Non-pigmented ciliary epithelial cell (primary cell): Measurements from ENCODE around the gene SYNRG.

Experiments used
- DNase-seq: peaks from one replicate; pipeline ENCODE4 v3.0.0-alpha.2; 2010; ENCODE audit warnings: low read depth

SYNRG gene

DNA sequence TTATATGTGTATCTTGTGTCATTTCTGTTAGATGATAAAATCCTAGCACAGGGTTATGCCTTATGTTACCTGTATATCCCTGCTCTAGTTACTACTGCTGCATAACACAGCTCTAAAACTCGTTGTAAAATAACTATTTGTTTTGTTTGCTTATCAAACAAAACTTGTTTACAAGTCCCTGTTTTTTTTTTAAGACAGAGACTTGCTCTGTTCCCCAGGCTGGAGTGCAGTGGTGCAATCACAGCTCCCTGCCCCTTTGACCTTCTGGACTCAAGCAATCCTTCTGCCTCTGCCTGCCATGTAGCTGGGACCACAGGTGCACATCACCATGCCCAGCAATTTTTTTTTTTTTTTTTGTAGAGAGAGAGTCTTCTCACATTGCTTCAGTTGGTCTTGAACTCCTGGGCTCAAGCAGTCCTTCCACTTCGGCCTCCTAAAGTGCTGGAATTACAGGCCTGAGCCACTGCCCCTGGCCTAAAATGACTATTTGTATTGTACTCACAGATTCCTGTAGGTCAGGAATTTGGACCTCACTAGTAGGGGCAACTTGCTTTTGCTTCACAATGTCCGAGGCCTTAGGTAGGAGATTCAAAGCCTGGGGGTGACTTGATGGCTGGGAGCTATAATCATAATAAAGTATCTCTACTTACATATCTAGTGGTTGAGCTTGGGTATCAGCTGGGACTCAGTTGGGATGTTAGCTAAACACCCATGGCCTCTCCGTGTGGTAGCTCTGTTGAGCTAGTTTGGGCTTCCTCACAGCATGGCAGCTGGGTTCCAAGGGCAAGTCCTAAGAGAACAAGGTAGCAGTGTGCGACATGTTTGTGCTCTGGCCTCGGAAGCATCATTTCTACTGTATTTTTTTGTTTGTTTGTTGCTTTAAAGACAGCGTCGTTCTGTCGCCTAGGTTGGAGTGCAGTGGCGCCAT, 106.9 kb downstream of the SYNRG start:
- no peak for DNase-seq

DNA sequence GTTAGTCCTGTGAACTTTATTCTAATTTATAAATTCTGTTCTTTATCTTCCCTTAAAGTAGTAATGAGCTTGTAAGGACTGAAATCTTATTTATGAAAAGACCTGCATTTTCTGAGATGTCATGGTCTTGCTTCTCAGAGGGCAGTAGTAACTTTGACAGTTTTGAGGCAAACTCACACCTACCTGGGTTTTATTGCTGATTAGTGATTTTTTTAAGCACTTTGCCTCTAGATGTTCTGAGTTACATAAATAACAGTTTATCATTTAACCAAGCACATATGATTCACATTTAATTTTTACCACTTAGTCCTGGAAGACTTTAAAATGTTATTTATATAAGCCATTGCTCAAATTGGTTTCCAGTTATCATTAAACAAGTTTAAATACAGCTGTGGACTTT, 108.8 kb downstream of the SYNRG start:
- no peak for DNase-seq

DNA sequence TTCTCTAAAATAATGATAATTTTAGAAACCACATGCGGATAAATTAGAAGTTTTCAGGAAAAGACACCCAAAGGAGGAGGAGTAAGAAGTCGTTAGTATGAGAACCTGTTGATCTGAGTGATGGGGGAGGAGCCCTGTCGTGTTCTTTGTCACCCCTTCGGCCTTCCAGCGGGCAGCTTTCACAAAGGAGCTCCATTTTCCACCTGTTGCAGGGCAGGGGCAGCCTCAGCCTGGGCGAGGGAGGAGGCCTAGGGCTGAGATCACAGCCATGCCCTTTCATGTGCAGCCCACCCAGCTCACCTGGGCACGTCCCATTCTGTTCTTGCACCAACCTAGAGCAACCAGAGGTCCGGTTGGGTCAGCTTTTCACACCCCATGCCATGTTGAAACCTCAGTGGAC, 114.2 kb downstream of the SYNRG start:
- no peak for DNase-seq

DNA sequence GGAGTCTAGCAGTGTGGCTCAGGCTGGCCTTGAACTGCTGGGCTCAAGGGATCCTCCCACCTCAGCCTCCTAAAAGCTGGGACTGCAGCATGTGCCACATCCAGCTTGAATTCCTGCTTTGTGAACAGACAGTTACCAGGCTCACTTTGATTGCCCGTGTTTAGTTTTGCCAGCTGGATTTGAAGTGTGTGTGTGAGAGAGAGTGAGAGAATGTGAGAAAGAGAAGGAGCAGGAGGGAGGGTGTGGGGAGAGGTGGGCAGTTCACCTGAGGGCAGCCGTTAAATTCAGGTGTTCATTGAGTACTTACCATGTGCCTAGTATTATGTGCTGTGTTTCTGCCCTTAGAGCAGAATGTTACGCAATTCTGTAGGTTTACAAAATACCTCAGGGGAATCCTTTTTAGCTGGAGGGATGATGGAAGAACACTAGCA, 114.8 kb downstream of the SYNRG start:
- DNase-seq = no peak

DNA sequence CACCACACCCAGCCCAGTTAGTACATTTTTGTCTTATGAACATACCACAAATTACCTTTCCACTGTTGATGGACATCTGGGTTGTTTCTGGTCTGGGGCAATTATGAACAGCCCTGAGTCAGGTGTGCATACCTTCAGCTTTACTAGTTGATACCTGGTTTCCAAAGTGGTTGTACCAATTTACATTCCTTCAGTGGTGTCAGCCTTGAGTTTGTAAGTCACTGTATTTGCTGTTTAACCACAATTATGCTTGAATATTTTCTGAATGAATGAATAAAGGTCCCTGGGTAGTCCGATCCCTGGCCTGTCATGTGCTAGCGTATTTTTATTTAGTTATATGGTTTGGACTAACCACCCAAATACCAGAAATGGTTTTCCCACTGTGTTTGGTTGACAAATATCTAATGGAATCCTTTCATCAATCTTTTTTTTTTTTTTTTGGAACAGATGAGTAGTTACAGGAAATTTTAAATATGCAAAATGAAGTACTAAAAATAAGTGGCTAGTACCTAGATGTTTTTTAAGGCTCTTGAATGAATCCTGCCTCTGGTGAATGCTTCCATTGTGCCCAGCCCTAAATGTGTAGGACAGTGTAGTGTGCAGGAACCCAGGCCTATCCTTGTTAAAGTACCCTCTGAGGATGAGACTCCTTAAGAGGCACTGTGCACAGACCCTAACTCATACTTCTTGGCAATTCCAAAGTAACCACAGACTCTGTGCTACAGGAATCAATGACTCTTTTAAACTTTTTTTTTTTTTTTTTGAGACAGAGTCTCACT, 115.8 kb downstream of the SYNRG start:
- DNase-seq = peak; percentile 80

DNA sequence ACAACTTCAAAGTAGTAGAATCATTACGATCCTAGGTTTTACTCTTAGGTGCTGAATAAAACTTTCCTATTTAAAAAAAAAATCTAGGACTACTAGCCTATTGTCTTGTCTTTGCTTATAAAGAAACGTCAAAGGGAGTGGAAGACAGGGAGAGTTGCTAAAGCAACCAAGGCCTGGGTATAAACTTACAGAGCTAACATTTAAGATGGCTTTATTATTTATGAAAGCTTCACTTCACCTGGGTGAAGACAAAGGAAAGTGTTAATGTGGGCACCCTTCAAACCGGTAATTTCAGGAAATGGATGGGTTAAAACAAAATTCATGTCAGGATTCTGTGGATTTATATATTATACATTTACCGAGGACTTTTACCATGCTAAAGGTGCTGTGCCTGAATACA, 117.1 kb downstream of the SYNRG start:
- no peak for DNase-seq

DNA sequence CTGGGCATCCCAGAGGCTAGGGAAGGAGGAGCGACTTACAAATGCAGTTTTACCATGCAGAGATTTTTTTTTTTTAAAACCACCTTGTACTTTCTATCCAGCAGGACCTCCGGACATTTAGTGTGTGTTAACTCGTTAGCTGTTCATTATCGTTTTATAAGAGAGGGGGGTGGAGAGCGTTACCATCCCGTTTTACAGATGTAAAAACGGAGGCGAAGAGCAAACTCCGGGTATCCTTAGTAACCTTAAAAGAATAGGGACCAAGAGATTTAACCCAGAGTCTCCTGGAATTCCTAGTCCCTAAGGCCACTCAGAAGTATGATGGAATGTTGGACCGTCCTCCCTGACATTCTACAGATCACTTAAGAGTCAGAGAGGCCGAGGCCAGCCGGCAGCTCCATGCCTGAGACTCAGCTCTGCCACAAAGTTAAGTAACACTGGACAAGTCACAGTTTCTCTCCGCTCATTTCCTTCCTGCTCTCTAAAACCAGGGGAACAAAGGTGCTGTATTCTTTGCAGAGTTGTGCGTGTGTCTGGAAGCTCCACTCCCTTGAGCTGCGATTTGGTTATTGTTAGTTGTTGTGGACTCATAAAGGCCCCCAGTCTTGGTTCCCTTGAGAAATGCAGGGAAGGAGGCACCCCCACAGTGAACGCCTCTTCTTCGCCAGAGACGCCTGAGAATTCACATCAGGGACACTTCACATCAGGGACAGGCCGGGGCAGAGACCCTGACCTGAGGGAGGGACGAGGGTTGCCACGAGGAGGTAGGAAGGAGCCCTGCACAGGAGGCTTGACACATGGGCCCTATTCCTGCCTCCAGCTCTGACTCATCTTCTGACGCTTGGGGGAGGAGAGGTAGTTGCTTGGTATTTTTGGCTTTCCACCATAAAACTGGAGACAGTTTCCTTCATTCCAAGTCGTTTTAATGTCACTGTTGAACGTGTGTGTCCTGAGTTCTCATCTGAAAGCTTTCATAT, 118.3 kb downstream of the SYNRG start:
- no peak for DNase-seq

DNA sequence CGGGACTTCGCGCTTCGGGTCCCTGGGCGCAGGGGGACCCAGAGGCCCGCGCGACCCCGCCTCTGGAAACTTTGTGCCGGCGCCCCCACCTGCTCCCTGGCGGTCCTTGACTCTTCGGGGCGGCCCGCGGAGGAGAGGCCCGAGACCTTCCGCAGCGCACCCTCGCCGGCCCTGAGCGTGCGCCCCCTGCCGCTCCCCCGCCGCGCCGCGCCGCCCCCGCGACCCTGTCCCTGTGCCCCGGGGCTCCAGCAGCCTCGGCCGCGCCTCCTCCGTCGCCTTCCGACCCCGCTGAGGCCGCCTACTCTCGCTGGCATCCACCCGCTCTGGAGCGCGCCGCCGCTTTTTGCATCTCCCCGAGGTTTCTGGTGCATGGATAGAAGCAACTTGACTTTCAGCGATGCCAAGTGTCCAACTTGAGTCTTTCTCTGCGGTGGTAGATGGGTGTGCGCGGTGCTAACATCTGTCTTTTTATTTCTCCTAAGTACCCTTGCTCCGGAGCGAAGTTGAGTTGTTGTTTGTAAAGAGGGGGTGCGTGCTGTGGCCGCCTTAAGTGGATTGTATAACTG, 119.1 kb downstream of the SYNRG start:
- no peak for DNase-seq

DNA sequence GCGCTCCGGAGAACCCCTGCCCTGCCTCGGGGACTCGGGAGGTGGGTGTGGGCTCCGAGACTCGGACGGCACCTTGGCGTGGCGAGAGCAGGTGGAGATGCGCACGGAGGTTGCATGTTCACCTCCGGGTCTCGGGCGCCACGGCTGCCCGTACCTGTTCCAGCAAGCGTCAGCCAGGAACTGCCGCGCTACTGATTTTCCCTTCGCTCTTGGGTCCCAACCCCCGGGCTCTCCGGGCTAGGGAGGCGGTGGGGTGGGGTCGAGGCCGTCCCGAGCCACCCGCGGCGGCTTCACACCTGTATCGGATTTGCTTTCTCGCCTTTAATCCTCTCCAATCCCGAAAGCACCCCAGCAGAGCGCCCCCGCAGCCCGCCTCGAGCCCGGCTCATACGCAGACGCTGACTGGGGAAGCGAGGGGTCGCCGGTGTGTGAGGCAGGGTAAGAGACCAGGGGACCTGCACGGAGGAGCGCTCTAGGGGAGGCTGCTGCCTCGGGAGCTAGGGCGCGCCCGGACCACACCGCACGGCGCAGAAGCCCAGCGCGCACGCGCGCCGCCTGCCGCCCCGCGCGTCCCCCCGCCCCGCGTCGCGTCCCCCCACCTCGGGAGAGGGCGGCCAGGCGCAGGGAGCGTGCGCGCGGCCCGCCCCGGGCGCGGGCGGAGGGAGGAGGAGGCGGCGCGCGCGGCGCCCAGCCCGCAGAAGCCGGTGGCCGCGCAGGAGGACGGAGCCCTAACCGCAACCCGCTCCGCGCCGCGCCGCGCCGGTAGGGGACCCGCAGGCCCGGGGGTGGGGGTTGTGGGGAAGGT, 119.8 kb downstream of the SYNRG start, which contains the start of gene DUSP14:
DUSP14 (plus strand) TSS at position 695 of the 805 bp plus-strand sequence. CDS start 22,382 bp downstream, outside the sequence.
- no peak for DNase-seq

DNA sequence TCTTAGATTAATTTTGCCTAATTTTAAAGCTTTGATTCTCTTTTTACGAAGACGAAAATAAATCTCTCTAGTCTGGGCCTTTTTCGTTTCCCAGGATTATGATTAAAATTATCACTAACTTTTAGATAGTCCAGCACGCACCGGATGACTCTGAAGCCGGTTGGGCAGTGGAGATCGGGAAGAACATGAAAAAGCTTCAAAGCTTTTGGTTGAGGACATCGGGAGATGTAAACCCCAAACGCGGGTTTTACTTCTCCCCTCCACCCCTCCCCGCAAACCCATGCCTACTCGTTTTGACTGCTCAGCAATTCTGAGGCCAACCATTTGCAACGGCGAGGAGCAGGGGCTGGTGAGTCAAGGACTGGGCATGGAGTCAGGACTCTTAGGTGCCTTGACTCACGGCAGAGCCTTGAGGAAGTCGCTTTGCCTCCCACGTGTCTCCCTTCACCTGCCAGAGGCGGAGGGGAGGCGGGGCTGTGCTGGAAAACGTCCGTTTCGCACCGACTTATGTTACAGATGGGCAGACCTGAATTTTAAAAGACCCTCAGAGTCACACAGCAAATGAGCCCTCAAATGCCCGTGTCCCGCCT, 120.5 kb downstream of the SYNRG start:
- peak; percentile 88 for DNase-seq

DNA sequence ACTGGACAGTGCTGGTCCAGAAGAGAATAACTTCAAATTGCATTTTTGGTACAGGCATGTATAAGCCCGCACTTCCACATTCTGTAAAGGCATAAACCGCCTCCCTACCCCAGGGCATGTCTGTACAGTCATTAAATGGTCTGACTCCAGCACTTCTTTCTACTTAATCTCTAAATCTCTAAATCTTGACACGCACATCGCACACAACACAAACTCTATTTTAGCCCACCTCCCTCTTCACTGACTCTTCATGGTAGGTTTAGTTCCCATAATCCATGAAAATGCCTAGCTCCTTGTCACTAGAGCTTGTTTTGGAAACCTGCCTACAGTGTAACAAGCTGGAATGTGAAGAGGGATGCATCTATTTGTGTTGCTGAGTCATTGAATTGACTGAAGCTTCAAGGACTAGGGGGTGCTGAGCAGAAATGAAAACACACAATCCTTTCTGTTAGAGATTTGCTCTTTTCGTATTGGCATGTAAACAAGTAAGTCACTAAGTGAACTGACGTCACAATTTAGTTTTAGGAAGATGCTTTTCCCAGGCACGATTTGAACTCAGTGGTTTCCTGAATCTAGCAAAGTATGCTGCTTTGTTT, 121.1 kb downstream of the SYNRG start:
- peak; percentile 94 for DNase-seq

DNA sequence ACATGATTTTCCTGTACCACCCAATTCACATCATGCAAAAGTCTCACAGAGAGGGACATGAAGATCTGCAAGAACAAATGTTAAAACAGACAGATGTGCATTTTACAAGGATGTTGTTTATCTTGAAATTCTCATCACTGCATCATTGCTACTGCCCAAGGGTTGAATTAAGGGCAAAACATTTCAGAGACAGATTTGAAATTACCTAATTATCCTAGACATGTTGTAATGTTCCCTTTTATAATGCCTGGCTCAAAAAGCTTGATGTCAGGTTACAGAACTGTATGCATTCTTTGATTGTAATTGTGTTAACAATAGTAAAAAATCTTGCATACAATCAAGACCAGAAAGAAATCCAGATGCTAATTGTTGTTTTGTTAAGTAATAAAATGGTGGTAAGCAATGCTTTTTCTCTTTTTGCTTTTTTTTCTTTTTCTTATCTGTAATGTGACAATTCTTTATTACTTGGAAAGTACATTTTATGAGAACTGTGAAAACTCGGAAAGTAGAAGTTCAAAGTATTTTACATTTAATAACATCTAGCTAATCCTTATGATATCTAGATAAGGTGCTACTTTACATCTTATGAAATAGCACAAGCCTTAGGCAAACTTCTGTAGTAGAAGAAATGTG, 123.2 kb downstream of the SYNRG start:
- no peak for DNase-seq

DNA sequence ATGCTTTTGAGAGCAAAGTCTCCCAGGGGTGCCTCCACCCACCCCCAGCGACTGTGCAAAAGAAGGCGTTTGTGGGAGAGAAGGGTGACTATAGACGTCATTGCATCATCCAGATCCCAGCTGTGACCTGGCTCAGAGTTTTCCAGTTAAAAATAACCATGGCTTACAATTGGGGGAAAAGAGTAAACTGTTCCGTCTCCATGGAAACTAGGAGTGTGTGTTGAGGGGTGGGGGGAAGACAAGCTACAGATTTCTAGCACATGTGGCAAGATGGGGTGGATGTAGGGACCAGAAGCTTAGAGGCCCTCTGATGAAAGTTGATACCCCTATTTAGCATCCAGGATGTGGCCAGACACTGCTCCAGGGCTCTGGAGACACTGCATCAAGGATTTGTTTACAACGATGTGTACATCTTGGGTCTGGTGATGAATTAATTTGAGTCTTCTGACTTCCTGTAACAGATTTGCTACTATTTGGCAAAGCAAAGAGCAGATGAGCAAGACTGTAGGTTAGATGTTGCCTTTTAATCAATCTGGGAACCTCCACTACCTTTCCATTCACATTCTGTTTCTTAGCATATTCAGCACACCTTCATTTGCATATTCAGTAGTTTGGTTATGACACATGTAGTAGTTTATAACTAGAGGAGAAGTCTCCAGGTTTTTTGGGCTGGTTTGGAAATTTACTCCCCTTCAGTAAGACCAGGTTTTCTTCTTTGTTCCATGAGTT, 125.7 kb downstream of the SYNRG start:
- DNase-seq = peak; percentile 55

DNA sequence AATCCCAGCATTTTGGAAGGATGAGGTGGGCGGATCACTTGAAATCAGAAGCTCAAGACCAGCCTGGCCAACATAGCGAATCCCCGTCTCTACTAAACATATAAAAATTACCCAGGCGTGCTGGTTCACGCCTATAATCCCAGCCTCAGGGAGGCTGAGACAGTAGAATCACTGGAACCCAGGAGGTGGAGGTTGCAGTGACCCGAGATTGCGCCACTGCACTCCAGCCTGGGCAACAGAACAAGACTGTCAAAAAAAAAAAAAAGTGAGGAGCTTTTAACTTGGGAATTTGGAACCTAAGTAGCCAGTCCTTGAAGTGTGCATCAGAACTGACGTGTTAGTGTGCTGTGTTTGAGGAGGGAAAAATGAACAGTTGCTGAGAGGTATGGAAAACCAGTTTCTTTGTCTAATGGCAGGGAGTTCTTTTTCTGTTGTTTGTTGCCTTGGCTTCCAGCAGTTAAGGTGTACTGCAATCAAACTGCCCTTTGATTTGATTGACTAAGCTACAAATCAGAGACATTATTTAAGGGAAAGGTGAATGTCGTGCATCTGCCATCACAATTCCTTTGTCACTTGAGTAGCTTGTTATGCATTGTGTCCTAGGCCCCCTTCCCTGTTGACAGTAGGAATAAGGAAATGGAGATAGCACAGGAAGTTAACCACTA, 128.1 kb downstream of the SYNRG start:
- DNase-seq = no peak

DNA sequence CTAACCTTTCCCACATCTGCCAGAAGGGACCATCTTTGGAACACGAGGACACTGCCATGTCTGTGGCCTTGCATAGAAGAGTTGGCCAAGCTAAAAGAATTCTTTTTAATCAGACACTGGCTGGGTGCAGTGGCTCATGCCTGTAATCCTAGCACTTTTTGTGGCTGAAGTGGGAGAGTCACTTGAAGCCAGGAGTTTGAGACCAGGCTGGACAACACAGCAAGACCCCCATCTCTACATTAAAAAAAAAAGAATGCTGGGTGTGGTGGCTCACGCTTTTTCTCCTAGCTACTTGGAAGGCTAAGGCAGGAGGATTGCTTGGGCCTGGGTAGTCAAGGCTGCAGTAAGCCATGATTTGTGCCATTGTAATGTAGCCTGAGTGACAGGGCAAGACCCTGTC, 128.8 kb downstream of the SYNRG start:
- no peak for DNase-seq

DNA sequence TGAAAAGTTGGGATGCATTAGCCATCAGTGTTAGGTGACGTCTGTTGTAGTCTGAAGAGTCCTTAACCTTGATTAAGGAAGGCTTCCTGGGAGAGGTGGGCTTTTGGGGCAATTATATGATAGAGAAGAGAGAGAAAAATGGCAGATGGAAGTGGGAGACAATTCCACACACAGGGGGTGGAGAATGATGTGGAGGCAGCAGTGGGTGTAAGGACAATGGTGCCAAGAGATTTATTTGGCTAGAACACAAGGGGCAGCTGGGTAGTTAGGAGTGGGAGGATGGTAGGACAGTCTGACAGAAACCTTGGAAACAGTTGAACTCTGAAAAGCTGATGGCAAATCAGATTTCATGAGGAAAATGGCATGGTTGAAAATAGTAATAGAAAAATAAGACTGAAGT, 130.2 kb downstream of the SYNRG start:
- DNase-seq = no peak

DNA sequence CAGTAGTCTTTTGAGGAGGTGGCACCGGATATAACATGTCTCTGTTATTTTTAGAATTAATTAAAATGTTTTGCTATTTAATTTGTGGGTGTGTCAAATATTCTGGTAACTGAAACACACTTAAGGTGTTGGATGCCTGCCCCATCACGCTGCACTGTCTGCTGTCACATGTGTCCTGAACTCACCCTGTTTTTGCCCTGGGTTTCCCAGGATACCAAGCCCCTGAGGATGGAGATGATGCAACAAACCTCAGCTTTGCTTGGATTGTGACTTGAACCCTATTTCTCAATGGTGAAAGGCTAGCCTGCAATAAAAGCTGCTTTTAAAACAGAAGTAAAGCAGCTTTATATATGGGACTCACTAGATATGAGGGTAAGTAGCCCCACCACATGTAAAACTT, 131.0 kb downstream of the SYNRG start:
- no peak for DNase-seq
